HEK293 (cell line): Measurements from ENCODE around the gene AEBP2.

Experiments used
- GLI4 ChIP-seq: fragments of 450-650 bp; formaldehyde crosslinking; IDR thresholded peaks from 2 replicates; pipeline ENCODE4 v1.5.1; 2016; ENCODE audit warnings: missing biosample characterization, missing genetic modification characterization
- ZNF132 ChIP-seq: fragments of 450-650 bp; formaldehyde crosslinking; IDR thresholded peaks from 2 replicates; pipeline ENCODE4 v1.5.1; 2017; ENCODE audit warnings: missing biosample characterization, missing genetic modification characterization, borderline replicate concordance
- TF ChIP-seq, protein P1 (sequence below): fragments of 450-650 bp; formaldehyde crosslinking; IDR thresholded peaks from 2 replicates; pipeline ENCODE4 v1.5.1; 2016; ENCODE audit warnings: missing biosample characterization, missing genetic modification characterization

DNA sequence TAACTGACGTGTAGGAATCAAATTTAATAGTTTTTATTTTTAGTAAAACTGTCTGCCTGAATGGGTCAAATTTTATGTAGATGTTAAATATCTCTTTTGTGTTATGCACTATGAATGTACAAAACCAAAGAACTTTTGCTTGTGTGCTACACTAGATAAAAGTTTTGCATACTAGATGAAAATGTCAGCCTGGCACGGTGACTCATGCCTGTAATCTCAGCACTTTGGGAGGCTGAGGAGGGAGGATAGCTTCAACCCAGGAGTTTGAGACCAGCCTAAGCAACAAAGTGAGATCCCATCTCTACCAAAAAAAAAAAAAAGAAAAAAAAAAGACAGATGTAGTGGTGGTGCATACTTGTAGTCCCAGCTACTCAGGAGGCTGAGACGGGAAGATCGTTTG lies 11.1 kb downstream of the AEBP2 start:
- TF ChIP-seq ZNF132 (no peak), GLI4 (tag by site-specific recombination) (no peak)
- TF ChIP-seq, protein P1, sequence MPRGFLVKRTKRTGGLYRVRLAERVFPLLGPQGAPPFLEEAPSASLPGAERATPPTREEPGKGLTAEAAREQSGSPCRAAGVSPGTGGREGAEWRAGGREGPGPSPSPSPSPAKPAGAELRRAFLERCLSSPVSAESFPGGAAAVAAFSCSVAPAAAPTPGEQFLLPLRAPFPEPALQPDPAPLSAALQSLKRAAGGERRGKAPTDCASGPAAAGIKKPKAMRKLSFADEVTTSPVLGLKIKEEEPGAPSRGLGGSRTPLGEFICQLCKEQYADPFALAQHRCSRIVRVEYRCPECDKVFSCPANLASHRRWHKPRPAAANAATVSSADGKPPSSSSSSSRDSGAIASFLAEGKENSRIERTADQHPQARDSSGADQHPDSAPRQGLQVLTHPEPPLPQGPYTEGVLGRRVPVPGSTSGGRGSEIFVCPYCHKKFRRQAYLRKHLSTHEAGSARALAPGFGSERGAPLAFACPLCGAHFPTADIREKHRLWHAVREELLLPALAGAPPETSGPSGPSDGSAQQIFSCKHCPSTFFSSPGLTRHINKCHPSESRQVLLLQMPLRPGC = no peak
